Neutrophil (primary cell): ENCODE results near the gene BANP.
"Not testable (repeated sequence)": the region's sequence is repeated elsewhere in the genome, so short reads cannot be mapped to it uniquely, and the experiment has no call there.

Experiments
- H3K27ac ChIP-seq: fragments of 200-600 bp; sonication (generic); 2 replicates; pipeline ENCODE4 v1.5.1; 2016; ENCODE audit warnings: mild to moderate bottlenecking, moderate library complexity
- H3K27me3 ChIP-seq: fragments of 200-600 bp; sonication (generic); 2 replicates; pipeline ENCODE4 v1.6.0; 2016; ENCODE audit warnings: mild to moderate bottlenecking
- H3K36me3 ChIP-seq: fragments of 200-600 bp; sonication (generic); 2 replicates; pipeline ENCODE4 v1.5.1; 2017
- H3K4me1 ChIP-seq, 2 experiments: fragments of 200-600 bp in 1 of 2; sonication (generic) in 1 of 2; 1 replicate in 1 of 2; 2 replicates in 1 of 2; pipeline versions ENCODE4 v1.5.1 to v1.6.1; 2013 to 2016; ENCODE audit warnings: low read depth in 1 of 2, low read length in 1 of 2, mild to moderate bottlenecking in 1 of 2, moderate library complexity in 1 of 2; ENCODE audit not compliant: control insufficient read depth in 1 of 2, insufficient read depth in 1 of 2
- H3K4me3 ChIP-seq, 2 experiments: fragments of 200-600 bp in 1 of 2; sonication (generic) in 1 of 2; 1 replicate in 1 of 2; 2 replicates in 1 of 2; pipeline ENCODE4 v1.5.1; 2013 to 2016; ENCODE audit warnings: low read depth in 1 of 2, low read length in 1 of 2, mild to moderate bottlenecking in 1 of 2, moderate library complexity in 1 of 2
- H3K9me3 ChIP-seq: fragments of 200-600 bp; sonication (generic); 2 replicates; pipeline ENCODE4 v1.5.1; 2016
- CTCF ChIP-seq: fragments of 200-600 bp; sonication (generic); IDR thresholded peaks from 2 replicates; pipeline ENCODE4 v1.5.1; 2016; ENCODE audit warnings: antibody characterized with exemption

The BANP gene

DNA sequence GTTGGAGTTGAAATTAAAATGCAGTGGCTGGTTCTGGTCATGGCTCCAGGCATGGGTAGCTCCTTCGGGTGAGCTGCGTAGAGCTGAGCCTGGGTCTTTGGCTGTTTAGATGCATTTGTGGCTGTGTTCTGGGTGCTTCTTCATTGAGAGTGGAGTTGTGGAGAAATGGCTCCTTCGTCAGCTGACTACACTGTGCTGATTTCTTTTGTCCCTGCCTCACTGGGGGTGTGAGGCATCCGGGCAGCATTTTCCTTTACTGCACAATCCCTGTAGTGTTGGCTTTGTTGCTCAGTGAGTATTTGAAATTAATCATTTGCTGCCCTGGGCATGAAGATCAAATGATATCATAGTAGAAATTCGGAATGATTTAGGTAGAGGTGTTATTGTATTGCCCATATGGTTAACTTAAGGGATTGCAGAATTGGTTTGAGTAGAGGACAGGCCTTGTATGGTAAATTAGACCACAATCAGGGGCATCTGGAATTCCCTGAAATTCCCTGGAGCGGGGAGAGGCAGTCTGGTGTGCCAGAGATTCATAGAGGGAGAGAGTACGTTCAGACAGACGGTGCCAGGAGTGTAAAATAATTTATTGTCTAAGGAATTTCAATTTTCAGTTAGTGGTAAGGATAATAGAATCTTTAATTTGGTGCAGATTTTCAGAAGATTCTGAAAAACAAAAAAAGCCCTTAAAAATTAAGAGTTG, 92.1 kb downstream of the BANP start:
- peaks cover 51% of the 10 kb centered on the region for H3K36me3 ChIP-seq
- H3K27ac ChIP-seq, H3K9me3 ChIP-seq, H3K27me3 ChIP-seq, H3K4me1 ChIP-seq, H3K4me3 ChIP-seq: not testable (repeated sequence)

DNA sequence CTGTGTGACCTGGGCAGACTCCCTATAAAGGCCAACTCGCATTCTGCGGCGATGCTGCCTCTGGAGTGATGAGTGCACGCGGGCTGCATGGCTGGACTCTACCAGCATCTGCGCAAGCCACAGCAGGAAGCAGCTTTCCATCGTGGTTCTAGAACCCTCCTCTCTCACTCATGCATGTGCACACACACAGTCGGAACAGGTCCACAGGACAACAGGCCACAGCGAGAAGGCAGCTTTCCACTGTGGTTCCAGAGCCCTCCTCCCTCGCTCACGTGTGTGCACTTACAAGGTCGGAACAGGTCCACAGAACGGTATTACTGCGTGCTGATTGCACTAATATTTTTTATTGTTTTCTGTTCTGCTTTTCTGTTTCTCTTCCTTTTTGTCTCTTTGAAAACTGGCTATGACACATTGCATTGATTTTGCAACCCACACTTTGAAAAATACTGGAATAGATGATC, 92.9 kb downstream of the BANP start:
- peaks cover 51% of the 10 kb centered on the region for H3K36me3 ChIP-seq
- H3K9me3 ChIP-seq, H3K4me1 ChIP-seq, H3K4me3 ChIP-seq, H3K27ac ChIP-seq, H3K27me3 ChIP-seq: not testable (repeated sequence)

DNA sequence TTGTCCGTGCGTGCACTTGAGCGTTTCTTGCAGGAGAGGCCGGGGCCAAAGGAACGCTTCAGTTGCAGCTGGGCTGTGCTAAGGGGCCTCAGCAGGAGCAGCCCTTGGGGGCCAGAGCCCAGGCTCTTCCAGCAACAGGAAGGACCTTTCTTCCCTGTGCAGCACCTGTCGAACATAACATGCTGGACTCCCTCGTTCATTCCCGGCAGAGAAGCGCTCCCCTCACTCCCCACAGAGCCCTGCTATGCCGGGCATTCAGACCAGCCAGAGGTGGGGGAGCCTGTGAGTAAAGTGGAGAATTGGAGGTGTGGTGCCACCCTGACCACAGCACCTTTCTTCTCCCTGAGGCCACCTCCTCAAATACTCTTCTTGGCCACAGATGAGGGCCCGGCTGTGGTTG, 94.1 kb downstream of the BANP start:
- H3K27ac ChIP-seq, H3K9me3 ChIP-seq, H3K4me3 ChIP-seq, H3K27me3 ChIP-seq, H3K4me1 ChIP-seq: not testable (repeated sequence)
- peaks cover 53% of the 10 kb centered on the region for H3K36me3 ChIP-seq

DNA sequence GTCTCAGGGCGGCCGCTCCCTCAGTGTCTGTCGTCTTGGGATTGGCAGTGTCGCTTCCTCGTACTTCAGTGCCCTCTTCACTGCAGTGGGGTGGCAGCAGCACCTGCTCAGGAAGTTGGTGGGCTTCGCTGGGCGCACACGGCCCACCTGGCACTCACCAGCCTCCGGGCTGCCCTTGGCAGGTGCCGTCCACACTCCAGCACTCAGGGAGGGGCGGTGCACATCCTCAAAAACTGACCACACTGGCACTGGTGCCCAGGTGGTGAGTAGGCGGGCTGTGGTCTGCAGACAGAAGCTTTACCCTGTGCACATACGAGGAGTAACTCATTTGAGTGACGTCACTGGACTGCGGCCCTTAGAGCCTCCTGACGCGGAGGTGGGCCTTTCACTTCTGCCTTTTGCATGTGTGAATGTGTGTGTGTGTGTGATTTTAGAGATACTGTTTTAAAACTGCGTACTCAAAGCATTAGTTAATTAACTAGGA, 94.6 kb downstream of the BANP start:
- Histone ChIP-seq H3K9me3 (no peaks in the 10 kb centered on the region), H3K36me3 (peaks cover 53% of the 10 kb centered on the region), H3K27me3 (no peaks in the 10 kb centered on the region), H3K4me1 (no peaks in the 10 kb centered on the region), H3K4me3 (no peak overlapping the region), H3K27ac (no peak overlapping the region)
- TF ChIP-seq CTCF, result no peak

- Histone ChIP-seq H3K27ac (no peak overlapping the region), H3K4me3 (no peak overlapping the region), H3K4me1 (no peaks in the 10 kb centered on the region), H3K36me3 (peaks cover 67% of the 10 kb centered on the region), H3K9me3 (no peaks in the 10 kb centered on the region), H3K27me3 (no peaks in the 10 kb centered on the region)
- TF ChIP-seq CTCF, result no peak
Measured at GRCh38 chr16:88047462-88047861, 96.2 kb downstream of the BANP start.

DNA sequence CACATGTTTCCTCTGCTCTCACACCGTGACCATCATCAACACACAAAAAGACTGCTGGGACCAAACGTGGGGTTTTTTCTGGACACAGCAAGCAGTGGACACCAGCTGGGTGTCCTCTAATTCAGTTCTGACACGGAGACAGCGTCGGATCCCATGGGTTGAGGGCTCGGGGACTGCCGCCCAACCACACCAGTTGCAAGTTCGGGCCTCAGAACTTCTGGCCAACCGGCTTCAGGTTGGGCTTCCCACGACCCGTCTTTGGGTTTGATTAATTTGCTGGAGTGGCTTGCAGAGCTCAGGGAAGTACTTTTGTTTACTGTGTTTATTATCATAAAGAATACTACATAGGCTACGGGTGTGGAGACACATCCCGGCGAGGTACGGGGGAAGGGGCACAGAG, 97.8 kb downstream of the BANP start:
- Histone ChIP-seq H3K9me3 (no peaks in the 10 kb centered on the region), H3K36me3 (peaks cover 80% of the 10 kb centered on the region), H3K27ac (no peak overlapping the region), H3K4me3 (no peak overlapping the region), H3K27me3 (no peaks in the 10 kb centered on the region), H3K4me1 (no peaks in the 10 kb centered on the region)
- TF ChIP-seq CTCF, result no peak

DNA sequence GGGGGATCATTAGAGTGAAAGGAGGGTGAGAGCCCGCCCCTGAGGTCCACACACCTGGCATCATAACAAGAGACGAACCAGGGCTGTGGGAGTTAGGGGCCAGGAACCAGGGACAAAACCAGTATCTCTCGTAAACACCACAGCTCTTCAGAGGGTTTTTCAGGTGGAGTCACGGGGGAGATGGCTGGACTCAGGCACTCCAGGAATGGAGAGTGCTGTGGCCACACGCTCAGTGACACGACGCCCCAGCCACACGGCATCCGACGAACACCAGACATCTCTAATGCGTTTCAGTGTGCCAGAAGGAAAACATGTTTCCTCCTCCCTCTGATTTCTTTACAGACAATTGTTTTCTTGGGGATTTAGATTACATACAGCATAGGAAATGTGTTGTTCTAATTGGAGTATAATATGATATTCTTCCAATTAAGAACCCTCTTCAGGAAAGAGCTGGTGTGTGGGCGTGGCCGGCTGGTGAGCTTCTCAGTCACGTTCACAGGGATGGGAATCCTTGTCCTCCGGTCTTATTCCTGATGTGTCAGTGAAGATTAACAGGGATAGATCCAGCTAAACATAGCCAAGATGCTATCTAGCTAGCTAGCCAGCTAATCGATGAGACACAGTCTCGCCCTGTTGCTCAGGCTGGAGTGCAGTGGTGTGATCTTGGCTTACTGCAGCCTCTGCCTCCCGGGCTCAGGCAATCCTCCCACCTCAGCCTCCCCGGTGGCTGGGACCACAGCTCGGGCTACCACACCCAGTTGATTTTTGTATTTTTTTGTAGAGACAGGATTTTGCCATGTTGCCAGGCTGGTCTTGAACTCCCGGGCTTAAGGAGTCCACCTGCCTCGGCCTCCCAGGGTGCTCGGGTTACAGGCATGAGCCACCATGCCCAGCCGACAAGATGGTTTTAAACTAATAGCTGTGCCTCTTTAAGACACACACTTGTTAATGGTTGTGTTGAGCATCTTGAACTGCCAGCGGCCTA, 98.6 kb downstream of the BANP start:
- TF ChIP-seq CTCF, result no peak
- Histone ChIP-seq H3K27ac (no peak overlapping the region), H3K4me1 (no peaks in the 10 kb centered on the region), H3K9me3 (no peaks in the 10 kb centered on the region), H3K27me3 (no peaks in the 10 kb centered on the region), H3K4me3 (no peak overlapping the region), H3K36me3 (peaks cover 82% of the 10 kb centered on the region)
